Effector memory CD4-positive, alpha-beta T cell (primary cell): ENCODE measurements around the gene EOMES.

Experiments
- DNase-seq, 3 donors: peaks; one replicate each; pipeline ENCODE4 v3.0.0-alpha.2; 2020
- H3K27ac ChIP-seq: 2 replicates; pipeline ENCODE4 v1.7.0; 2013; ENCODE audit warnings: mild to moderate bottlenecking, low read length, moderate library complexity; ENCODE audit not compliant: insufficient read depth, poor library complexity, severe bottlenecking
- H3K27me3 ChIP-seq: replicated peaks from 2 replicates; pipeline ENCODE4 v1.7.0; 2013; ENCODE audit warnings: mild to moderate bottlenecking, low read length; ENCODE audit not compliant: insufficient read depth, control insufficient read depth, poor library complexity, severe bottlenecking
- H3K36me3 ChIP-seq: 2 replicates; pipeline ENCODE4 v1.7.0; 2013; ENCODE audit warnings: mild to moderate bottlenecking, low read length, moderate library complexity; ENCODE audit not compliant: control insufficient read depth, insufficient read depth
- H3K4me1 ChIP-seq: 2 replicates; pipeline ENCODE4 v1.7.0; 2013; ENCODE audit warnings: low read length, mild to moderate bottlenecking; ENCODE audit not compliant: control insufficient read depth, insufficient read depth, poor library complexity, severe bottlenecking
- H3K4me3 ChIP-seq: 2 replicates; pipeline ENCODE4 v1.7.0; 2013; ENCODE audit warnings: low read length, low read depth, mild to moderate bottlenecking; ENCODE audit not compliant: insufficient read depth, poor library complexity, severe bottlenecking
- H3K9me3 ChIP-seq: 2 replicates; pipeline ENCODE4 v1.7.0; 2013; ENCODE audit warnings: mild to moderate bottlenecking, low read length, moderate library complexity; ENCODE audit not compliant: control insufficient read depth

Gene EOMES

DNA sequence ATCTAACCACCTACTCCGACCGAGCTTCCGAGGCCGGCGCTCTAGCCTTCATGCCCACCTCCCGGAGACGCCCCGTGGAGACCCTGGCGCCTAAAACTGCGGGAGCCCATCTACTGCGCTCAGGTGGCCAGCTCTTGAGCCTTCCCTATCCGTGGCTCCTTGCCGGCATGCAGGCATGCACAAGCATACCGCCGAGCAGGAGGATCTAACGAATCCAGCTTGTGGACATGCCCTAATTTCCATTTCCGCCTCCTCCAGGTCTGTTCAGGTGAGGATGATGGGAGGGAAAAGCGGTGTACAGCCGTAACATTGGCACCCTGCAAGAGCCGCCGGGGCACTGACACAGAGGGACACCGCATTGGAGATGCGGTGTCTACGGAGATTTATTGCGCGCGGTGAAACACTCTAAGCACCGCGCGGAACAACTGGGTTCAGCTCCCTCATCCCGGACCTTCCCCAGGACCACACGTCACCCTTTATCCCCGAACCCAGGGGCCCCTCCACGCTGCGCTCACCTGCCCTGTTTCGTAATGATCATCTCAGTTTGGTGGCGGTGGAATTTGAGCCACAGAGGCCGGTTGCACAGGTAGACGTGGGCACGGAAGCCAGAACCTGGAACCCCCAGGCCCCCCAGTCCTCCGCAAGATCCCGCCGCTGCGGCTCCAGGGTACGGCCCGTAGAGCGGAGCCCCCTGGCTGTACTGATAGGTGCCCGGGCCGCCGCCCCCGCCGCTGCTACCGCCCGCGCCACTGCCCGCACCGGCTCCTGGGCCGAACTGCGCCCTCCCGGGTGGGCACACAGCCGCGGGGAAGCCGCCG lies 1.0 kb downstream of the EOMES start:
- H3K9me3 ChIP-seq: no peaks in the 10 kb centered on the region
- H3K4me1 ChIP-seq: peaks cover 35% of the 10 kb centered on the region
- H3K27me3 ChIP-seq: peaks cover 44% of the 10 kb centered on the region
- H3K36me3 ChIP-seq: no peaks in the 10 kb centered on the region
- no peak overlapping the region for H3K27ac ChIP-seq
- H3K4me3 ChIP-seq: peak overlapping the region; percentile 76
- DNase-seq: no peak

DNA sequence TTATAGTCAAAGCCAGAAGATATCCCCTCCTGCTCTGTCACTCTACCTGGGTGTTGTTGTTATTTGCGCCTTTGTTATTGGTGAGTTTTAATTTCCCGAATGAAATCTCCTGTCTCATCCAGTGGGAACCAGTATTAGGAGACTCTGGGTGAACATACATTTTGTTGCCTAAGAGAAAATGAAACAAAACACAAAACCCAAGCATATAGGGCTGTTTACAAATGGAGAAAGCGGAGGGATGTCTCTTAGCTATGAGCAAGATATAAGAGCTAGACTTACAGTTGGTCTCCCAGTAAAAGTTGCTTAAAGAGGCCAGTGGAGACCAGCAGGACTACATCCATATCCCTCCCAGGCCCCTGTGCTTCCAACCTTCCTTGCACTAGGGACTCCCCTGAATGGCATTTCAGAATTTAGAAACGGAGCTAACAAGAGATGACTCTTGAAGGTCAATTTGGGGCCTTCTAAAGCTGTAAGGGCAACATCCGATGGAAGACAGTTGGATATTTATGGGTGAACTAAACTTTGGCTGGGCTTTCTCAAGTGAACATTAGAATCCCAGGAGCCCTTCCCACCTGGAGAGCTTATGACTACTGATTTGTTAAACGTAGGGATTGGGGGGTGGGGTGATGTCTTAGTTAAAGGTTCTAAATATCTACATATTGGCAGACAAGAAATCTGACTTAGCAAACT lies 2.7 kb downstream of the EOMES start:
- no peak overlapping the region for H3K27ac ChIP-seq
- DNase-seq: no peak
- H3K4me3 ChIP-seq: no peak overlapping the region
- H3K36me3 ChIP-seq: no peaks in the 10 kb centered on the region
- H3K27me3 ChIP-seq: peaks cover 34% of the 10 kb centered on the region
- H3K4me1 ChIP-seq: peaks cover 38% of the 10 kb centered on the region
- H3K9me3 ChIP-seq: no peaks in the 10 kb centered on the region

DNA sequence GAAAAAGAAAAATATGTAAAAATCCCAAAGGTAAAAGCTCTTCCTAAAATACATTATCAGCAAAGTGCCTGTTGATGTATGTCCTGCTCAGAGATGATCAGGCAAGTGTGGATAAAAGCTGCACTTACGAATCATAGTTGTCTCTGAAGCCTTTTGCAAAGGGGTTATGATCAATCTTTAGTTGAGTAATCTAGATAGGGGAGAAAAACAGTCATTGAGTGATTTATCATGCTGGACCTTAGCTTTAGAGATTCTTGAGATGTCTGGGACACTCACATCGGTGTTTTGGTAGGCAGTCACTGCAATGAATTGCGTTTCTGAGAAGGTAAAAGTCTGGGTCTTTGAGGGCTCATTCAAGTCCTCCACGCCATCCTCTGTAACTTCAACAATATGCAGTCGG lies 3.7 kb downstream of the EOMES start:
- H3K4me3 ChIP-seq: no peak overlapping the region
- no peak for DNase-seq
- H3K27ac ChIP-seq: no peak overlapping the region
- peaks cover 40% of the 10 kb centered on the region for H3K4me1 ChIP-seq
- H3K27me3 ChIP-seq: peaks cover 30% of the 10 kb centered on the region
- no peaks in the 10 kb centered on the region for H3K9me3 ChIP-seq
- no peaks in the 10 kb centered on the region for H3K36me3 ChIP-seq

DNA sequence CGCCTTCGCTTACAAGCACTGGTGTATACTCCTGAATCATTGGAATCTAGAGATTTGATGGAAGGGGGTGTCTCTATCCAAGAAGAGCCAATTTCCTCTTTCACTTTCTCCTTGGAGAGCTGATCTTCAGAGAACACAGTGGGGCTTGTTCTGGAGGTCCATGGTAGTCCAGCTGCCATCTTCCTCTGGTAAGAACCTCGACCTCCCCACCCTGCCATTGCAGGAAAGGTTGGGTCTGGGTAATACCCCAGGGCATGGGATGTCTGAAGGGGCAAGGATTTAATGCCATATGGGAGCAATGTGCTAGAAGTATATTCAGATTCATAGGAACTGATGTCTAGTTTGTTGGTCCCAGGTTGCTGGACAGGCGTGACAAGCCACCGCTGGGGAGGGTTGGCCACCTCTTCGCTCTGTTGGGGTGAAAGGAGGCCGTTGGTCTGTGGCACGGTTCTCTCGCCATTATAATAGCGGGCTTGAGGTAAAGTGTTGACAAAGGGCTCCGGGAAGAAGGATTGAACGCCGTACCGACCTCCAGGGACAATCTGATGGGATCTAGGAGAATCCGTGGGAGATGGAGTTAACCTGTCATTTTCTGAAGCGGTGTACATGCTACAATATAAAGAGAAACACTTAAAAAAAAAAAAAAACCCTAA lies 4.8 kb downstream of the EOMES start:
- no peak overlapping the region for H3K4me3 ChIP-seq
- no peaks in the 10 kb centered on the region for H3K36me3 ChIP-seq
- peaks cover 25% of the 10 kb centered on the region for H3K27me3 ChIP-seq
- H3K9me3 ChIP-seq: no peaks in the 10 kb centered on the region
- H3K4me1 ChIP-seq: peaks cover 36% of the 10 kb centered on the region
- DNase-seq: no peak
- no peak overlapping the region for H3K27ac ChIP-seq

DNA sequence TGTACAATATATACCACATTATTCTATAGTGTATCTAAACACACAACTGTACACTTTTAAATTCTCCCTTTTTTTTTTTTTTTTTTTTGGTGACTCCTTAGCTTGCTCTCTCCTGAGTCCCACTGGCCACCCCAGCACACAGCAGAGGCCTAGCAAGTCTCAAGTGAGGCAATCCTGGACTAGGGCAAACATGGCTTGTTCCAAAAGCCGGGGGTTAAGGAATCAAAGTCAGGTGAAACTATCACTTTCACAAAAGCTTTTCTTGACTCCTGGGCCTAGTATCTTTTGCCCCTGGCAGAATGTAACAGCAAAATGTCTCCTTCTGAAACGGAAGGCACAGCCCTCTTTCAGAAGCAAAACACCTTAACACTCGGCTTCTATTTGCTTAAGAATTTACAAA lies 5.8 kb downstream of the EOMES start:
- Histone ChIP-seq H3K4me1 (peaks cover 30% of the 10 kb centered on the region), H3K27me3 (peaks cover 24% of the 10 kb centered on the region), H3K27ac (no peak overlapping the region), H3K9me3 (no peaks in the 10 kb centered on the region), H3K36me3 (no peaks in the 10 kb centered on the region), H3K4me3 (no peak overlapping the region)
- no peak for DNase-seq

DNA sequence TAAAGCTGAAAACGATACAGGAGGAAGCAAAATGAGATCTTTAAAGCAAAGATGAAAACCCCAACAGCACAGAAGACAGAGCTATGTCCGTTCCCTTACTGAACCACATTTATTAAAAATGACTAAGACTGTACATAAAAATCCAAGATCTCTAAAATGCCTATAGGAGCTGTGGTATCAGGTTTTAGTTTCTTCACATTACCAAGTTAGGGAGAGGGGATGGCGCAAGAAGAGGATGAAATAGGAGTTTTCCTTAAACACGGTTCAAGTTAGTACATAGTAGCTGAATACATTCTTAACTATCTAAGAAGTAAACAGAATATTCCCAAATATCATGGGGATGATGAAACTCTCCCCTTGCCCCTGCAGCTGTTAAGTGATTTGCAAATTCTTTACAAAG lies 6.3 kb downstream of the EOMES start:
- DNase-seq: no peak
- Histone ChIP-seq H3K36me3 (no peaks in the 10 kb centered on the region), H3K4me1 (peaks cover 25% of the 10 kb centered on the region), H3K27ac (no peak overlapping the region), H3K4me3 (no peak overlapping the region), H3K27me3 (peaks cover 19% of the 10 kb centered on the region), H3K9me3 (no peaks in the 10 kb centered on the region)

DNA sequence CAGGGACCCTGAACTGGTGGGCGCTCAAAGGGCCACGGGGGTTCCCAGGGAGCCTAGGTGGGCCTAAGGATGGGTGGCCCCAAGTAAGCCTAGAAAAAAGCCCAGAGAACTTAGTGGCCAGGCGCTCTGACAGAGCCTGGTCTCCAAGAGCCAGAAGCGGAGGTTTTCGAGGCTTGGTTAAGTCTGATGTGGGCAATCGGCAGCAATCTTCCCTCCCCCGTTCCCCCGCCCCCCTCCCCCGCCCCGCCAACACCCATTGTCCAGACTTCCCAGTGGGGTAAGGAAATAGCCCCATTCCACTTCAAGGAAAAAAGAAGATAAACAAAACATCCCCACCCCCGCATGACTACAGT lies 6.7 kb downstream of the EOMES start:
- Histone ChIP-seq H3K4me1 (peaks cover 23% of the 10 kb centered on the region), H3K4me3 (peak overlapping the region; percentile 13)

DNA sequence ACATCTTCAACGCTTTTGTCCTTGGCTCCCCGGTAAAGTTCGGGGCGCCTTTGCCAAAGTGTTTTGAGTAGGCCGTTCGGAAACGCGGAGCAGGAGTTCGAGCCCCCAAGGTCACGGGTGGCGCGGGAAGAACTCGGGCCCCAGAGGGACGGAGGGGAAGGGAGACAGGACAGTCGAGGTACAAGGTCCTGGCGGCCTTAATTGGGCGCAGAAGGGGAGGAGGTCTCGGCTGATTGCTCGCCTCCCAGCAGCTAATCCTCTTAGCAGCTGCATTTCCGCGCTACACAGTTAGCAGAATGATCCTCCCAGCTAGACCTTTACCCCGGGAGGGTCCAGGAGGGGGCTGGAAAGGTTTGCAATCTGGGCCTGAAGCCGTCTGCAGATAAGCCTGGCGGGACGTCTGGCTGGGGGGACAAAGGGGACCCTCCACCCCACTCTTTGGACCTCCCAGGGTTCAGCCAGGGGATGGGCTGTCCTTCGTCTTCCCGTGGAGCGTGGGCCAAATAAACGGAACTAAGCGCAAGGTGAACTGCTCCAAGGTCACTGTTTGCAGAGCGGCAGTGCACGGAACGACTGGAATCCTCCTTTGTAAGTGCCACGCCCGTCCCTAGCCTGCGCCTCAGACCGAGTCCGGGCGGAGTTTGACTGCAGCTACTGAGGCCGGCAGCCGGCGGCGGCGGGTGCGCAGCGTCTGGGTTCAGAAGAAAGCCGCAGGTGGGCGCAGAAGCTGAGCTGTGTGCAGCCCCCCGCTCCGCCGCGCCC lies 7.2 kb downstream of the EOMES start:
- Histone ChIP-seq H3K27ac (no peak overlapping the region), H3K27me3 (peaks cover 16% of the 10 kb centered on the region), H3K36me3 (no peaks in the 10 kb centered on the region), H3K4me1 (peaks cover 23% of the 10 kb centered on the region), H3K4me3 (peak overlapping the region; percentile 13), H3K9me3 (no peaks in the 10 kb centered on the region)
- no peak for DNase-seq

More for the DNA sequence above, 6.7 kb downstream of the EOMES start:
- Histone ChIP-seq H3K9me3 (no peaks in the 10 kb centered on the region), H3K27me3 (peaks cover 16% of the 10 kb centered on the region), H3K36me3 (no peaks in the 10 kb centered on the region), H3K27ac (no peak overlapping the region)
- no peak for DNase-seq

DNA sequence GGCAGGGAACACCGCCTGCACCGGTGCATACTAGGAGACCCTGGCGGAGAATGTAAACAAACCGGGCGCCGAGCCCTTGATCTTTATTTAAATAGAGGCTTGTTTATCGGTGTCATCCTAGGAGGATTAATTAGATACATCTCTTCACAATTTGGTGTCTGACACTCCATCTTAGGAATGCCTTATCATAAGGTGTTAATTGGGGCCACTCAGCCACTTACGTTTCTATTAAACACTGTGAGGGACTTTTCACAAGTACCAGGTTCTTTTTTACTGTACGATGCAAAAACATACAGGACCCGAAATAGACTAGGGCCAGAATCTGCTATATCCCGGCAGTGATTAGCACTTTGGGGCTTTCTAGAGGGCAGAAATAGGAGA lies 8.0 kb downstream of the EOMES start:
- no peaks in the 10 kb centered on the region for H3K9me3 ChIP-seq
- H3K36me3 ChIP-seq: no peaks in the 10 kb centered on the region
- H3K27ac ChIP-seq: no peak overlapping the region
- H3K4me3 ChIP-seq: peak overlapping the region; percentile 89
- H3K27me3 ChIP-seq: peaks cover 16% of the 10 kb centered on the region
- H3K4me1 ChIP-seq: peaks cover 23% of the 10 kb centered on the region
- no peak for DNase-seq
